K562 (cell line): ENCODE results near the gene TSPOAP1. TPM values are rescaled to one million over a fixed set of nuclear protein-coding genes. Genes with fewer than 3 reads are reported as not detected.

Experiments
- ARID1B ChIP-seq: fragments of 450-650 bp; IDR thresholded peaks from 2 replicates; pipeline ENCODE4 v1.6.1; 2016; ENCODE audit warnings: antibody characterized with exemption, mild to moderate bottlenecking, inconsistent platforms
- CBFB ChIP-seq: sonication (generic); formaldehyde crosslinking; IDR thresholded peaks from 2 replicates; pipeline ENCODE4 v1.4.0; 2020; ENCODE audit warnings: mild to moderate bottlenecking, missing genetic modification reagents
- CCNT2 ChIP-seq: IDR thresholded peaks from 2 replicates; pipeline ENCODE4 v1.6.1; 2011; ENCODE audit warnings: borderline replicate concordance, low read depth, mild to moderate bottlenecking, moderate library complexity, mixed read lengths, low read length; ENCODE audit not compliant: insufficient read length; ENCODE audit errors: extremely low read depth
- HNRNPLL ChIP-seq: fragments of 200-400 bp; formaldehyde crosslinking; IDR thresholded peaks from 2 replicates; pipeline ENCODE4 v1.6.1; 2017; ENCODE audit warnings: low read length, low read depth, mild to moderate bottlenecking; ENCODE audit not compliant: poor library complexity, severe bottlenecking
- KAT7 ChIP-seq: sonication (generic); formaldehyde crosslinking; IDR thresholded peaks from 2 replicates; pipeline ENCODE4 v1.8.0; 2022; ENCODE audit warnings: missing genetic modification reagents, mild to moderate bottlenecking, borderline replicate concordance
- KHSRP ChIP-seq: fragments of 450-650 bp; IDR thresholded peaks from 2 replicates; pipeline ENCODE4 v1.6.1; 2017
- MAZ ChIP-seq, 2 experiments: fragments of 450-650 bp in 1 of 2; sonication (generic) in 1 of 2; formaldehyde crosslinking; IDR thresholded peaks in 1 of 2; conservative IDR thresholded peaks in 1 of 2; 2 replicates each; pipeline versions ENCODE4 v1.4.0 to v1.5.0; 2020; ENCODE audit warnings: mild to moderate bottlenecking in 1 of 2, missing genetic modification reagents in 1 of 2
- MGA ChIP-seq: fragments of 450-650 bp; IDR thresholded peaks from 2 replicates; pipeline ENCODE4 v1.6.1; 2016; ENCODE audit warnings: mild to moderate bottlenecking, moderate library complexity
- SRSF1 ChIP-seq: fragments of 200-400 bp; formaldehyde crosslinking; IDR thresholded peaks from 2 replicates; pipeline ENCODE4 v1.6.1; 2017; ENCODE audit warnings: mild to moderate bottlenecking, low read depth, low read length, moderate library complexity
- ZBED1 ChIP-seq: IDR thresholded peaks from 2 replicates; pipeline ENCODE4 v1.6.1; 2014
- ZC3H8 ChIP-seq: fragments of 450-650 bp; IDR thresholded peaks from 2 replicates; pipeline ENCODE4 v1.6.1; 2017
- ZNF436 ChIP-seq: fragments of 250-450, 450-650 bp; sonication (Bioruptor Pico); formaldehyde crosslinking; IDR thresholded peaks from 2 replicates; pipeline ENCODE4 v1.7.0; 2020; ENCODE audit warnings: mild to moderate bottlenecking
- polyA plus RNA-seq, 8 experiments: library from polyadenylated mRNA; depleted of rRNA in 4 of 8; stranded (reverse) in 5 of 8; unstranded in 3 of 8; fragments of >200 nt; fragmentation: Nextera tagmentation in 2 of 8; fragmentation: Illumina TruSeq in 1 of 8; extraction: Ambion mirVana in 2 of 8; extraction: Trizol in 1 of 8; gene quantifications; 2 replicates each; pipeline versions ENCODE4 v1.2.1 to v1.2.3, GENCODE V29; 2011 to 2014; ENCODE audit warnings: inconsistent platforms in 1 of 8, missing spikeins in 1 of 8
- total RNA-seq, 7 experiments: library from RNA; depleted of rRNA in 6 of 7; stranded (reverse); fragments of >200 nt in 6 of 7; fragmentation: Illumina TruSeq in 2 of 7; extraction: Trizol in 2 of 7; gene quantifications; 2 replicates each; pipeline versions ENCODE4 v1.2.1 to v1.2.3, GENCODE V29; 2011 to 2021; ENCODE audit warnings: low replicate concordance in 1 of 7
- TF ChIP-seq, protein P1 (sequence below): fragments of 450-650 bp; formaldehyde crosslinking; IDR thresholded peaks from 2 replicates; pipeline ENCODE4 v1.4.0; 2022; ENCODE audit warnings: mild to moderate bottlenecking, moderate library complexity
- TF ChIP-seq, protein P2 (sequence below), 2 experiments: fragments of 250-450 bp in 1 of 2; fragments of 450-650 bp in 1 of 2; sonication (Bioruptor Pico) in 1 of 2; IDR thresholded peaks; 2 replicates each; pipeline versions ENCODE4 v1.6.1 to v1.8.0; 2016 to 2021; ENCODE audit warnings: mild to moderate bottlenecking in 2 of 2, moderate library complexity in 2 of 2, missing compliant biosample characterization in 1 of 2, missing genetic modification characterization in 1 of 2

Gene TSPOAP1
- total and polyA plus RNA-seq, 9 of the 15 experiments (the other 6 are each of a cell fraction or from before 2014, with no cell fraction given): 0.87 to 3.9 (median 1.8) TPM; not detected in 2

DNA sequence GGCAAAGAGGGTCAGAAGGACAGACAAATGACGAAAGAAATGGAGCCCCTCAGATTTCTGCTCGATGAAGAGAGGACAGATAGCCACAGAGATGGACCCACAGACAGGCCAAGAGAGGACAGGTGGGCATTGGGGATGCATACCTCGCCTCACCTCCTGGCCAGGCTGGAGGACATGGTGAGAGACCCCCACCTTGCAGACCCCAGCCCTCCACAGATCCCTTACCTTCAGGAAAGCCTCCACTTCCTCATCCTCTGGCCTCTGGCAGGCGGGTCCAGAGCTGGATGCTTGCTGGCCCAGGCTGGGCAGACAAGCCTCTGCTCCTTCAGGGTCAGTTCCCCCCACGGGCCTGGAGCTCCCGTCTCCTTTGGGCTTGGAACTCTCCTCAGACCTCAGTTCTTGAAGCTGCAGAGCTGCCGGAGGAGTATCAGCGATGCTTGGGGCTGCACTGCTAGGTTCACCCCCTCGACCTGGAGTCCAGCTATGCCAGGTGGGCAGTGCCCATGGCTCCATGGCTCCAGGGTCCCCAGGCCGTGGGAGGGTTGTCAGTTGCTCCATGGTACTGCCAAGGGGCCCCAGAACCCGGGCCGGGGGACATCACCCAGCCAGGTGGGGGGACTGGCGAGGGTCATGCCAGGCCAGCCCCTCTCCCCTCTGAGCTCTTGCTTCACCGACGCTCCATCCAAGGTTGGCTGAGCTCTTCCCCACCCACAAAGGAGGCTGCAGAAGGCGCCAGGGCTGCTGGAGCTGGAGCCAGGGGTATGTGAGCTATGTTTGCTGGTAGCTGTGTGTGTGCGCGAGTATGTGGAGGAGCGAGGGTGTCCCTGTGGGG is 1.0 kb downstream of the TSPOAP1 start (continued):
- TF ChIP-seq ARID1B (no peak), ZBED1 (peak; percentile 22; the same call in 1 of the 2 replicates), KAT7 (0 out of 2 replicates have a peak, but pooled peaks have one; percentile 8), ZNF436 (CRISPR knock-in tag) (no peak), ZC3H8 (no peak), MAZ (CRISPR knock-in tag; conservative IDR thresholded peaks at IDR 0.05 in 1 of 2, IDR thresholded peaks at IDR 0.05 in 1 of 2) (no peak; a peak in 2 of 4 replicates), MGA (no peak), CCNT2 (peak; percentile 16), SRSF1 (0 out of 2 replicates have a peak, but pooled peaks have one; percentile 90), CBFB (0 out of 2 replicates have a peak, but pooled peaks have one; percentile 7), HNRNPLL (peak; percentile 79), KHSRP (no peak)
- TF ChIP-seq, protein P1, sequence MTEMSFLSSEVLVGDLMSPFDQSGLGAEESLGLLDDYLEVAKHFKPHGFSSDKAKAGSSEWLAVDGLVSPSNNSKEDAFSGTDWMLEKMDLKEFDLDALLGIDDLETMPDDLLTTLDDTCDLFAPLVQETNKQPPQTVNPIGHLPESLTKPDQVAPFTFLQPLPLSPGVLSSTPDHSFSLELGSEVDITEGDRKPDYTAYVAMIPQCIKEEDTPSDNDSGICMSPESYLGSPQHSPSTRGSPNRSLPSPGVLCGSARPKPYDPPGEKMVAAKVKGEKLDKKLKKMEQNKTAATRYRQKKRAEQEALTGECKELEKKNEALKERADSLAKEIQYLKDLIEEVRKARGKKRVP (CRISPR knock-in tag): 0 out of 2 replicates have a peak, but pooled peaks have one; percentile 15
- TF ChIP-seq, protein P2, sequence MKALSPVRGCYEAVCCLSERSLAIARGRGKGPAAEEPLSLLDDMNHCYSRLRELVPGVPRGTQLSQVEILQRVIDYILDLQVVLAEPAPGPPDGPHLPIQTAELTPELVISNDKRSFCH (CRISPR knock-in tag; IDR thresholded peaks at IDR 0.05): no peak
- TF ChIP-seq, protein P2 (tag; IDR thresholded peaks at IDR 0.05): 0 out of 2 replicates have a peak, but pooled peaks have one; percentile 10
